H9 (cell line): ENCODE measurements around the gene TMEM59L. TPM values are rescaled to one million over a fixed set of nuclear protein-coding genes. Genes with fewer than 3 reads are reported as not detected.

ENCODE experiments used
- DNase-seq: peaks from one replicate; pipeline ENCODE4 v3.0.0-alpha.2; 2017
- H2AFZ ChIP-seq: one replicate; pipeline ENCODE4 v1.6.1; 2013; ENCODE audit warnings: mild to moderate bottlenecking, low read length, control low read depth, moderate library complexity
- H2AK5ac ChIP-seq: 2 replicates; pipeline ENCODE4 v1.6.1; 2013; ENCODE audit warnings: low read length, control low read depth, mixed read lengths; ENCODE audit not compliant: insufficient read length
- H2BK120ac ChIP-seq: one replicate; pipeline ENCODE4 v1.6.1; 2013; ENCODE audit warnings: low read depth, mild to moderate bottlenecking, low read length, control low read depth, inconsistent platforms; ENCODE audit not compliant: poor library complexity, severe bottlenecking
- H2BK12ac ChIP-seq: 2 replicates; pipeline ENCODE4 v1.6.1; 2013; ENCODE audit warnings: low read length, control low read depth, mixed read lengths, low read depth; ENCODE audit not compliant: insufficient read length
- H2BK15ac ChIP-seq: 2 replicates; pipeline ENCODE4 v1.6.1; 2013; ENCODE audit warnings: low read depth, low read length, control low read depth
- H2BK20ac ChIP-seq: one replicate; pipeline ENCODE4 v1.6.1; 2013; ENCODE audit warnings: low read depth, mild to moderate bottlenecking, low read length, control low read depth, inconsistent platforms; ENCODE audit not compliant: poor library complexity, severe bottlenecking
- H2BK5ac ChIP-seq: 2 replicates; pipeline ENCODE4 v1.6.1; 2013; ENCODE audit warnings: low read length, control low read depth, mixed read lengths; ENCODE audit not compliant: insufficient read length
- H3K14ac ChIP-seq: 2 replicates; pipeline ENCODE4 v1.6.1; 2013; ENCODE audit warnings: low read length, control low read depth; ENCODE audit not compliant: insufficient read depth
- H3K18ac ChIP-seq: 2 replicates; pipeline ENCODE4 v1.6.1; 2013; ENCODE audit warnings: low read depth, mild to moderate bottlenecking, mixed read lengths, low read length, control low read depth; ENCODE audit not compliant: insufficient read length
- H3K23ac ChIP-seq: 2 replicates; pipeline ENCODE4 v1.6.1; 2013; ENCODE audit warnings: low read length, control low read depth, mixed read lengths, low read depth; ENCODE audit not compliant: insufficient read length
- H3K23me2 ChIP-seq: 2 replicates; pipeline ENCODE4 v1.6.1; 2013; ENCODE audit warnings: low read depth, mild to moderate bottlenecking, mixed read lengths, low read length, control low read depth; ENCODE audit not compliant: insufficient read length, poor library complexity, severe bottlenecking
- H3K27ac ChIP-seq: 2 replicates; pipeline ENCODE4 v1.5.1; 2013; ENCODE audit warnings: low read length, control low read depth, mixed read lengths, low read depth; ENCODE audit not compliant: insufficient read length
- H3K27me3 ChIP-seq: 2 replicates; pipeline ENCODE4 v1.6.1; 2013; ENCODE audit warnings: low read length, control low read depth, inconsistent platforms; ENCODE audit not compliant: insufficient read depth
- H3K4ac ChIP-seq: 2 replicates; pipeline ENCODE4 v1.6.1; 2013; ENCODE audit warnings: low read depth, mild to moderate bottlenecking, control low read depth, inconsistent platforms, low read length, moderate library complexity
- H3K4me1 ChIP-seq: 2 replicates; pipeline ENCODE4 v1.6.1; 2013; ENCODE audit warnings: low read length, control low read depth, inconsistent platforms; ENCODE audit not compliant: insufficient read depth
- H3K4me2 ChIP-seq: 2 replicates; pipeline ENCODE4 v1.6.1; 2013; ENCODE audit warnings: low read length, control low read depth, mixed read lengths; ENCODE audit not compliant: insufficient read length, insufficient read depth
- H3K56ac ChIP-seq: 2 replicates; pipeline ENCODE4 v1.6.1; 2013; ENCODE audit warnings: low read depth, mild to moderate bottlenecking, mixed read lengths, low read length, control low read depth; ENCODE audit not compliant: insufficient read length
- H3K79me1 ChIP-seq: 2 replicates; pipeline ENCODE4 v1.6.1; 2013; ENCODE audit warnings: low read depth, mild to moderate bottlenecking, moderate library complexity, low read length, control low read depth, inconsistent platforms; ENCODE audit not compliant: insufficient read depth, poor library complexity, severe bottlenecking
- H3K79me2 ChIP-seq: 2 replicates; pipeline ENCODE4 v1.6.1; 2013; ENCODE audit warnings: low read length, control low read depth, inconsistent platforms; ENCODE audit not compliant: insufficient read depth
- H3K9ac ChIP-seq: 2 replicates; pipeline ENCODE4 v1.6.1; 2013; ENCODE audit warnings: low read length, control low read depth, mixed read lengths; ENCODE audit not compliant: insufficient read length; ENCODE audit errors: extremely low read depth
- H3K9me3 ChIP-seq: one replicate; pipeline ENCODE4 v1.6.1; 2013; ENCODE audit warnings: low read depth, low read length, inconsistent platforms; ENCODE audit not compliant: control insufficient read depth
- H3T11ph ChIP-seq: one replicate; pipeline ENCODE4 v1.6.1; 2013; ENCODE audit warnings: mild to moderate bottlenecking, low read length, control low read depth, inconsistent platforms
- H4K20me1 ChIP-seq: one replicate; pipeline ENCODE4 v1.6.1; 2013; ENCODE audit not compliant: control insufficient read depth, insufficient read length, insufficient read depth
- H4K5ac ChIP-seq: 2 replicates; pipeline ENCODE4 v1.6.1; 2013; ENCODE audit warnings: low read depth, mild to moderate bottlenecking, mixed read lengths, low read length, control low read depth; ENCODE audit not compliant: insufficient read length
- H4K8ac ChIP-seq: replicated peaks from 2 replicates; pipeline ENCODE4 v1.6.1; 2013; ENCODE audit warnings: low read length, control low read depth, mixed read lengths, low read depth; ENCODE audit not compliant: insufficient read length
- H4K91ac ChIP-seq: 2 replicates; pipeline ENCODE4 v1.6.1; 2013; ENCODE audit warnings: low read depth, mild to moderate bottlenecking, moderate library complexity, mixed read lengths, low read length, control low read depth; ENCODE audit not compliant: insufficient read length
- H3K27ac Mint-ChIP-seq, 3 experiments: 2 replicates in 2 of 3; 3 replicates in 1 of 3; pipeline ENCODE4 v1.8.0; 2020 to 2021; ENCODE audit warnings: mixed read lengths in 3 of 3, mild to moderate bottlenecking in 1 of 3, moderate library complexity in 1 of 3
- H3K27me3 Mint-ChIP-seq: 2 replicates; pipeline ENCODE4 v1.8.0; 2021; ENCODE audit warnings: low read depth, mild to moderate bottlenecking, moderate library complexity, mixed read lengths
- H3K36me3 Mint-ChIP-seq, 3 experiments: 2 replicates in 2 of 3; 3 replicates in 1 of 3; pipeline ENCODE4 v1.8.0; 2020 to 2021; ENCODE audit warnings: low read depth in 3 of 3, mixed read lengths in 3 of 3; ENCODE audit not compliant: insufficient read depth in 1 of 3
- H3K4me1 Mint-ChIP-seq, 2 experiments: 2 replicates each; pipeline ENCODE4 v1.8.0; 2020; ENCODE audit warnings: mixed read lengths in 2 of 2
- H3K4me3 Mint-ChIP-seq, 2 experiments: 2 replicates in 1 of 2; 3 replicates in 1 of 2; pipeline ENCODE4 v1.8.0; 2020 to 2021; ENCODE audit warnings: mild to moderate bottlenecking in 2 of 2, mixed read lengths in 2 of 2, moderate library complexity in 1 of 2
- H3K9me3 Mint-ChIP-seq, 2 experiments: 2 replicates in 1 of 2; 3 replicates in 1 of 2; pipeline ENCODE4 v1.8.0; 2020; ENCODE audit warnings: mild to moderate bottlenecking in 2 of 2, mixed read lengths in 2 of 2, moderate library complexity in 1 of 2
- WGBS: extraction: QIAGEN DNeasy Blood & Tissue Kit; methylation state at CpG from one replicate; pipeline ENCODE4 v1.1.7; 2013; ENCODE audit warnings: missing lambda C conversion rate, low lambda C conversion rate, mixed read lengths; ENCODE audit not compliant: insufficient read length; ENCODE audit errors: extremely low coverage; 5-methylcytosine and 5-hydroxymethylcytosine counted together
- total RNA-seq: library from RNA; stranded (reverse); gene quantifications from 2 replicates; pipeline ENCODE4 v1.2.1, GENCODE V29; 2021
- TF ChIP-seq, protein P1 (sequence below): fragments of 200-600 bp; sonication (generic); conservative IDR thresholded peaks from 3 replicates; pipeline ENCODE4 v1.8.0; 2021; ENCODE audit warnings: antibody characterized with exemption, mild to moderate bottlenecking

The TMEM59L gene
- total RNA-seq, 1 experiment from 2014 or later, result 12.0 TPM

GRCh38 chr19:18669524-18669817 is 56.8 kb downstream of the TMEM59L start:
- H3K27ac ChIP-seq, result no peak overlapping the region
- no peak overlapping the region for H2BK120ac ChIP-seq
- no peak overlapping the region for H3T11ph ChIP-seq
- no peaks in the 10 kb centered on the region for H3K23me2 ChIP-seq
- H2BK15ac ChIP-seq, result no peak overlapping the region
- no peak overlapping the region for H3K9ac ChIP-seq
- no peaks in the 10 kb centered on the region for H3K4me1 ChIP-seq
- TF ChIP-seq, protein P1, sequence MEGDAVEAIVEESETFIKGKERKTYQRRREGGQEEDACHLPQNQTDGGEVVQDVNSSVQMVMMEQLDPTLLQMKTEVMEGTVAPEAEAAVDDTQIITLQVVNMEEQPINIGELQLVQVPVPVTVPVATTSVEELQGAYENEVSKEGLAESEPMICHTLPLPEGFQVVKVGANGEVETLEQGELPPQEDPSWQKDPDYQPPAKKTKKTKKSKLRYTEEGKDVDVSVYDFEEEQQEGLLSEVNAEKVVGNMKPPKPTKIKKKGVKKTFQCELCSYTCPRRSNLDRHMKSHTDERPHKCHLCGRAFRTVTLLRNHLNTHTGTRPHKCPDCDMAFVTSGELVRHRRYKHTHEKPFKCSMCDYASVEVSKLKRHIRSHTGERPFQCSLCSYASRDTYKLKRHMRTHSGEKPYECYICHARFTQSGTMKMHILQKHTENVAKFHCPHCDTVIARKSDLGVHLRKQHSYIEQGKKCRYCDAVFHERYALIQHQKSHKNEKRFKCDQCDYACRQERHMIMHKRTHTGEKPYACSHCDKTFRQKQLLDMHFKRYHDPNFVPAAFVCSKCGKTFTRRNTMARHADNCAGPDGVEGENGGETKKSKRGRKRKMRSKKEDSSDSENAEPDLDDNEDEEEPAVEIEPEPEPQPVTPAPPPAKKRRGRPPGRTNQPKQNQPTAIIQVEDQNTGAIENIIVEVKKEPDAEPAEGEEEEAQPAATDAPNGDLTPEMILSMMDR, result no peak
- H2BK12ac ChIP-seq, result no peak overlapping the region
- no peaks in the 10 kb centered on the region for H4K20me1 ChIP-seq
- no peak overlapping the region for H3K56ac ChIP-seq
- H3K9me3 Mint-ChIP-seq, result no peaks in the 10 kb centered on the region
- no peak overlapping the region for H3K4me2 ChIP-seq
- H2BK5ac ChIP-seq, result no peak overlapping the region
- H3K79me1 ChIP-seq, result no peaks in the 10 kb centered on the region
- no peak overlapping the region for H4K5ac ChIP-seq
- peaks cover 0 to 20% (median 14%) of the 10 kb centered on the region in 3 experiments; a peak in 5 of 7 replicates for H3K36me3 Mint-ChIP-seq
- H3K27ac Mint-ChIP-seq, result peak overlapping the region in 1 of 3 experiments; percentile 39; a peak in 1 of 7 replicates
- no peak overlapping the region for H3K18ac ChIP-seq
- H2AK5ac ChIP-seq, result no peak overlapping the region
- no peak overlapping the region for H2AFZ ChIP-seq
- no peak overlapping the region for H2BK20ac ChIP-seq
- H3K4me3 Mint-ChIP-seq, result no peak overlapping the region
- H4K91ac ChIP-seq, result no peak overlapping the region
- no CpG with 5 or more reads among the region's 12 CpGs for WGBS
- H3K14ac ChIP-seq, result no peak overlapping the region
- H3K4me1 Mint-ChIP-seq, result peaks cover 2 to 9% of the 10 kb centered on the region in 2 experiments; a peak in 3 of 4 replicates
- no peaks in the 10 kb centered on the region for H3K27me3 ChIP-seq
- no peaks in the 10 kb centered on the region for H3K9me3 ChIP-seq
- no peaks in the 10 kb centered on the region for H3K79me2 ChIP-seq
- H3K27me3 Mint-ChIP-seq, result no peaks in the 10 kb centered on the region
- H4K8ac ChIP-seq, result no peak overlapping the region
- no peak overlapping the region for H3K23ac ChIP-seq
- no peak for DNase-seq
- no peak overlapping the region for H3K4ac ChIP-seq
